Stimulated activated memory B cell treated with anti-CD40 and anti-IgM and Interleukin-4, amounts not matched to agents 10 μg/mL and 1 μg/mL and 100 μg/mL, for 72 hours (primary cell): ENCODE measurements around the gene HOXD8.

Experiments used
- ATAC-seq: fragments of 150-1000 bp; cut with Tn5 transposase; 2 replicates; pipeline ENCODE4 v1.10.0; 2021
- H3K27ac Mint-ChIP-seq: one replicate; pipeline ENCODE4 v1.8.0; 2022; ENCODE audit warnings: mild to moderate bottlenecking, mixed read lengths
- H3K27me3 Mint-ChIP-seq: one replicate; pipeline ENCODE4 v1.8.0; 2022; ENCODE audit warnings: mixed read lengths
- H3K36me3 Mint-ChIP-seq: one replicate; pipeline ENCODE4 v1.8.0; 2022; ENCODE audit warnings: mixed read lengths
- H3K4me1 Mint-ChIP-seq: one replicate; pipeline ENCODE4 v1.8.0; 2022; ENCODE audit warnings: mixed read lengths
- H3K4me3 Mint-ChIP-seq: one replicate; pipeline ENCODE4 v1.8.0; 2022; ENCODE audit warnings: mild to moderate bottlenecking, moderate library complexity, mixed read lengths
- H3K9me3 Mint-ChIP-seq: one replicate; pipeline ENCODE4 v1.8.0; 2022; ENCODE audit warnings: mixed read lengths

Gene HOXD8

DNA sequence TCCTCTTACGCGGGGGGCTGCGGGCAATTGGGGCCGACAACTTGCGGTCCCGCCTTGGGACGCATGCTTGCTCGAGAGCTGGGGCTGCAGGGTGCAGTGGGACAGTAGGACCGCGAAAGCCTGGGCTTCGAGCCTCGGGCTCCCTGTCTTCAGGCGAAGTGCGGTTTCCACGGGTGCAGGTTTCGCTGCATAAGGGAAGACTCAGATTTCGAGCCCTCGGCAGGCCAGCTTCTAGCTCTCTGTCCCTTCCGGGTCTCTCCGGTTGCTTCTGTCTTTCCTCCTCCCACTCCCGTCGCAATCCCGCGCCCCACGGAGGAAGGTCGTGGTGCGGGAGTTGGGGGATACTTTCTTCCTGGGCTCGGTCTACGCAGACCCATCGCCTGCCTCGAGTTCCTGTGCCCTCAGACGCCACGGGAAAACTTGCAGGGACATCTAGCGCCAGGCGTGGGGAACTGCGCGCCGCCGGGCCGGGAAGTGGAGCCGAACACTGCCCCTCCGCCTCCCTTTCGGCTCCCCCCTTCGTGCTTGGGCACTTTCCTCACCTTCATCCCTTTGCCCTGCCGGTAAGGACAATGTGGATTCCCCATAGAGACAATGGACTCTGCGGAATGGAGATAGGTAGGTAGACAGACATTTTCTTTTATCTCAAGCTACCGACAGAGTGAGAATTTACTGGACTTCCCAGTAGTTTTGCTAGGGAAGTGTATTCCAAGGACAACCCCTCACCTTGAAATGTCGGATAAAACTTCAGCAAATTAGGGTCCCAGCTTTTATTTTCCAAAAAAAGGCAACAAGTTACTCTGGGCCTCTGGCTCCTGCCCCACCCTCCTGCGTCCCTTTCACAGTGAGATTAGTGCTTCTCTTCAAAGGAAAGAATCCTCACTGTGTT is 41.2 kb upstream of the HOXD8 start:
- peak overlapping the region; percentile 49 for H3K4me3 Mint-ChIP-seq
- ATAC-seq: no peak
- H3K27me3 Mint-ChIP-seq: peaks cover 93% of the 10 kb centered on the region
- H3K4me1 Mint-ChIP-seq: peaks cover 11% of the 10 kb centered on the region
- H3K9me3 Mint-ChIP-seq: peaks cover 8% of the 10 kb centered on the region
- H3K36me3 Mint-ChIP-seq: no peaks in the 10 kb centered on the region
- H3K27ac Mint-ChIP-seq: no peak overlapping the region

DNA sequence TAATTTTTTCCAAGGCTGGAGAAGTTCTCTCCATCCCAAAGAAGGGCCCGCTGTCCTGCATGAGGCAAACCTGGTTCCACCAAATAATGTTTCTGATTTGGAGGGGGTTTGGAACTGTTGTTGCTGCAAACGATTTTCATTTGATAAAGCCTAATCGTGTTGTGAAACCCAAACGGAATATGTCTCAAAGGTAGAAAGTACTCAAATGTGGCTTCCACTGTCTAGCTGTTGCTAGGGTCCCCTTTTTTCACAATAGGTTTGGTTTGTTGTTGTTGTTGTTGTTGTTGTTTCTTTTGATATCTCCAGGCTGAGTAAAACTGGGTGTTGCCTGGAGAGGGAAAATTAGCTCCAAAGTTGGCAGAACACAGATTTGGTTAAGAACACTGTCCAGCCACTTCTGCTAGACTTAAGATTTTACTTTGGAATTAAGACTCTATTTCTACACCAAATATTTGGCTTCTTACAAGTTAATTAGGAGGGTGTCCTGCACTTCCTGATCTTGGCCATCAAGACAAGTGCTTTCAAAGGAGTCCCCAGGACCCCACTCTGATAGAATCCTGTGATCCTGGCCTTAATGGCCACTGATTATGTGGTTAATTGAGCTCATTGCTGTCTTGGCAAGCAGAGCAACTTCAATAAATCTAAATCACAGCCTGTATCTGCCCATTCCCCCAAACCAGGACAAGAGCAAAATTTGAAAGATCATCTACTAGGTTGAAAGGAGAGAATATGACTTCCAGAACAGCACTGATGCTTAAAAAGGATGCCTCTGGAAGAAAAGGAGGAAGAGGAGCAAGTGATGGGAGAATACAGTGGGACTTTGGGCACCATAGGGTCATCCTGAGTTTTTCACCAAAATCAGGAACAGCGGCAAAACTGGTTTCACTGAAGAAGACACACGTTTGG is 40.3 kb upstream of the HOXD8 start:
- no peak for ATAC-seq
- Mint-ChIP-seq H3K4me3 (no peak overlapping the region), H3K27ac (no peak overlapping the region), H3K9me3 (peaks cover 5% of the 10 kb centered on the region), H3K27me3 (peaks cover 93% of the 10 kb centered on the region), H3K4me1 (peaks cover 11% of the 10 kb centered on the region), H3K36me3 (no peaks in the 10 kb centered on the region)

DNA sequence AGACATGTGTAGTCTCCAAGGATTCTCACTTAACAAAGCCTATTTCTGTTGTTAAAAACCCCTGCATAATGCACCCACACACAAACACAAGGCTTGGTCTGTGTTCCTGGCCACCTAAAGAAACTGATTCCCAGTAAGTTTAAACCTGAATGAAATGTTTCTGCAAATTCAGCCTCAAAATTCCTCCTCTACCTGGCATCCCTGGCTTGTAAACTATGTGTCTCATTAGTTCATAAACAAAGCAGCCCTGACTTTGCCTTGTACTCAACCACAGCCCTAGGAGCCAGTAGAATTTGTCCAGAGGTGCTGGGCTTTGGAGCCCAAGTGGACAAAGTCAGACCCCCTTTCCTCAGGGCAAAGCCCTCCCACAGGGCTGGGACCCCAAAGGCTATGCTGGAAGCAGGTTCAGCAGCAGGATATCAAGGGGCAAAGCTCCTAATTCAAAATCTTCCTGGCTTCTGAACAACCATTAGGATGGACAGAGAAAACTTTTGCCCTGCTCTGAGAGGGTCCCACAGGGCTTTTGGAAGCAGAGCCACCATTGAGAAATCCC is 39.6 kb upstream of the HOXD8 start:
- Mint-ChIP-seq H3K4me3 (no peak overlapping the region), H3K27me3 (peaks cover 93% of the 10 kb centered on the region), H3K9me3 (peaks cover 5% of the 10 kb centered on the region), H3K27ac (no peak overlapping the region), H3K36me3 (no peaks in the 10 kb centered on the region), H3K4me1 (peaks cover 11% of the 10 kb centered on the region)
- no peak for ATAC-seq

DNA sequence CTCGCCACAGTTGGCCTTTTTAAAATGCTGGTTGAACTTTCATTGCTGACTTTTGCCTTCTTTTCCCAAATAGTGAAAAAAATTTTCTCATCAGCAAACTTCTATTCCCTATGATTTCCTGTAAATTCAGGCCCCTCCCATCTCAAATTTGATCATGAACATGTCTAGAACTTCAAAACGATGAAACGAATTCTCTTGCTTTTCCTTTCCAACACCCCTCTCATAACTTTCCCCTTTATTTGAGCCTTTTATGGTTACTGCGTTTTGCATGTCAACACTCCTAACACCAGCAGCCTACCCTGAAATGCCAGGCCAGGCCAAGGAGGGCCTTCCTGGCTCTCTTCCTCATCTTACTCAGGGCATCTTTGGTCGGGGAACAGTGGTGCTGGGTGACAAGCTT is 38.6 kb upstream of the HOXD8 start:
- H3K9me3 Mint-ChIP-seq: peaks cover 3% of the 10 kb centered on the region
- H3K27me3 Mint-ChIP-seq: peaks cover 91% of the 10 kb centered on the region
- ATAC-seq: no peak
- H3K4me1 Mint-ChIP-seq: peaks cover 11% of the 10 kb centered on the region
- no peak overlapping the region for H3K4me3 Mint-ChIP-seq
- no peaks in the 10 kb centered on the region for H3K36me3 Mint-ChIP-seq
- no peak overlapping the region for H3K27ac Mint-ChIP-seq

DNA sequence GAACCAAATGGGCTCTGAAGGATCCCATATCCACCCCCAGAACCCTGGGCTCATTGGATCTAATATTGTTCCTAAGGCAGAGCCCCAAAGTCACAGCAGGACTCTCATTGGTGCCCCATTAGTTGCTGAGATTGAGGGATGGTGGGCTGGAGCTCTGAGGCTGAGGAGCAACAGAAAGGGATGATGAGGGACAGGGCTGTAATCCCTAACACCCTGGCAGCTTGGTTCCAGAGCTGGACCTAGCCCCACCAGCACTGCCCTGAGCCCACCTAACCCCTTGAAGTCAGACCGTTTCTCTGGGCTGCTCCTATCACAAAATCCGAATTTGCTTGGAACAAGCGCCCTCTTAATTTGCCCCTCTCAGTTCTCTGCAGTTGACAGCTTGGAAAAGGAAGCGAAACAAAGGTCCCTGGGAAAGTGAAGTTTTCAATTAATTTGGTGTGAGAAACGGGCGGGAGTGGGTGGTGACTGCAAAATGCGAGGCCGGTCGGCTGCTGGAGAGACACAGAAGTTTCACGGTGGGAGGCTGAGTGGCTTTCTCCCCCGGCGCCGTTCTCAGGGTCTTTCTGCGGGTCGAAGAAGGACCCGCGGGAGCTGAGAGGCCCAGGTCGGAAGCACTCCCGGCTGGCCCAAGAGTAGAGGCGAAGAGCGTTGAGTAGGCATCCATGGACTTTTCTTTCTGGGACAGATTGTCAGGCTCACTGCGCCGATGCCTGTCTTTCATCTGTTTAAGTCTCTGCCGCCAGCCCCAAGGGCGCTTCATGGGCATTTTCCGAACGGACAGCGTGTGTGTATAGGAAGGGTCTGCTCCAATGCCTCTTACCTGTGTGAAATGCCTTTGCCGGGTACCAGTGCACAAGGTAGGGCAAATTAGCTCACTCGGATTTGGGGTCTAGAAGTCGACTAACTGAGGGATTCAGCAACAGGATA is 37.9 kb upstream of the HOXD8 start:
- peaks cover 15% of the 10 kb centered on the region for H3K4me1 Mint-ChIP-seq
- H3K36me3 Mint-ChIP-seq: no peaks in the 10 kb centered on the region
- ATAC-seq: no peak
- peaks cover 88% of the 10 kb centered on the region for H3K27me3 Mint-ChIP-seq
- H3K27ac Mint-ChIP-seq: no peak overlapping the region
- peak overlapping the region; percentile 9 for H3K4me3 Mint-ChIP-seq
- H3K9me3 Mint-ChIP-seq: peaks cover 3% of the 10 kb centered on the region

DNA sequence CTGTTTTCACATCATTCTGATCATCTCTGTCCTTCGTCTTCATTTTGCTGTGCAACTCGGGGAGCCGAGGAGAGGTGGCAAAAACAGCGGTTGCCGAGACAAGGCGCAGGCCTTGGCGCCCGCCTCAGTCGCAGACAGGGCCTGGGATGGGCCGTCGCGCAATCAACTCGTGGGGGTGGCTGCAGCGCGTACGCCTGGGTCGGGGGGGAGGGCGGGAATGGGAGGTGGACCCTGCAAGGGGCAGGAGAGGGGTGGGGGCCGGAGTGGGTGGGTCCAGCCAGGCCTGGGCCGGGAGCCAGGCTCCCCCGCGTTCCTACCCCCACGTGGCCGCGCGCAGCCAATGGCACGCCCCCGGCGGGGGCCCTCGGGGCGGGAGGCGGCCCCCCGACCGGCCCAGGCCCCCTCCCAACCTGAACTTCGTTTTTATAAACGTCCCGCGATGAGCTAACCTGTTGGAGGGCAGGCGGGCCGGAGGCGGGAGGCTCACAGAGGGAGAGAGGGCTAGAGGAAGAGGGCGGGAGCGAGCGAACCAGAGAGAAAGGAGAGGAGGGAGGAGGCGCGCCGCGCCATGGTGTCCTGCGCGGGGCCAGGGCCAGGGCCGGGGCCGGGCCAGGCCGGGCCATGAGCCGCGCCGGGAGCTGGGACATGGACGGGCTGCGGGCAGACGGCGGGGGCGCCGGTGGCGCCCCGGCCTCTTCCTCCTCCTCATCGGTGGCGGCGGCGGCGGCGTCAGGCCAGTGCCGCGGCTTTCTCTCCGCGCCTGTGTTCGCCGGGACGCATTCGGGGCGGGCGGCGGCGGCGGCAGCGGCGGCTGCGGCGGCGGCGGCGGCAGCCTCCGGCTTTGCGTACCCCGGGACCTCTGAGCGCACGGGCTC is 37.0 kb upstream of the HOXD8 start, which contains the start of gene HOXD13:
HOXD13 (plus strand) TSS at position 452 of the 875 bp plus-strand sequence; CDS start at position 622, 170 bp downstream.
- Mint-ChIP-seq H3K9me3 (no peaks in the 10 kb centered on the region), H3K27me3 (peaks cover 88% of the 10 kb centered on the region), H3K36me3 (no peaks in the 10 kb centered on the region), H3K4me3 (peak within 1 kb of the TSS; percentile 9), H3K4me1 (peaks cover 24% of the 10 kb centered on the region), H3K27ac (no peak within 1 kb of the TSS)
- ATAC-seq: no peak

DNA sequence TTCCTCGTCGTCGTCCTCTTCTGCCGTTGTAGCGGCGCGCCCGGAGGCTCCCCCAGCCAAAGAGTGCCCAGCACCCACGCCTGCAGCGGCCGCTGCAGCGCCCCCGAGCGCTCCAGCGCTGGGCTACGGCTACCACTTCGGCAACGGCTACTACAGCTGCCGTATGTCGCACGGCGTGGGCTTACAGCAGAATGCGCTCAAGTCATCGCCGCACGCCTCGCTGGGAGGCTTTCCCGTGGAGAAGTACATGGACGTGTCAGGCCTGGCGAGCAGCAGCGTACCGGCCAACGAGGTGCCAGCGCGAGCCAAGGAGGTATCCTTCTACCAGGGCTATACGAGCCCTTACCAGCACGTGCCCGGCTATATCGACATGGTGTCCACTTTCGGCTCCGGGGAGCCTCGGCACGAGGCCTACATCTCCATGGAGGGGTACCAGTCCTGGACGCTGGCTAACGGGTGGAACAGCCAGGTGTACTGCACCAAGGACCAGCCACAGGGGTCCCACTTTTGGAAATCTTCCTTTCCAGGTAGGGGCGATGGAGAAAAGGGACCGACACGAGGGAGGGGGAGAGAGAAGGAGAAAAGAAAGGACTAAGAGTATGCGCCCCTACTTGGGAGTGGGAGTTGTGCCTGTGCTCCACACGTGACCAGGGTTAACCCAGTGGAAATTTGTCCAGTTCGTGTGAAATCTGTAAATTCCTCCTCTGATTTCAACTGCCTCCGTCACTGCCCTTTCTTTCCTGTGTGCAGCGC is 36.2 kb upstream of the HOXD8 start:
- Mint-ChIP-seq H3K27ac (no peak overlapping the region), H3K27me3 (peaks cover 88% of the 10 kb centered on the region), H3K36me3 (no peaks in the 10 kb centered on the region), H3K9me3 (no peaks in the 10 kb centered on the region), H3K4me1 (peaks cover 24% of the 10 kb centered on the region), H3K4me3 (no peak overlapping the region)
- no peak for ATAC-seq

DNA sequence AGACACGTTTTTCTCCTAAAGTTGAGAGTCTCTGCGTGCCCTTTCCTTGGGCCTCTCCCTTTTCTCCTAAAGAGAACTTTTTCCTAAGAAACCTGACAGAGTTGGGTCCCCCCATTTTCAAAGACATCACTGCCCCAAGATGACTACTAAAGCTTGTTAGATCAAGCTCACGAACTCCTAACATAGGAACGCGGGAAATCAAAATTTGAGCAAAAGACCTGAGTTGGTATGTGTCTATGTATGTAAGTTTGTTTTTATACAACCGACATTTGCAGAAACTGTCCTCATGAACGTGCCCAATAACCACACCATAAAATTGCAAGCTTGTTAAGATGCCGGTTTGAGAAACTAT is 35.6 kb upstream of the HOXD8 start:
- peaks cover 88% of the 10 kb centered on the region for H3K27me3 Mint-ChIP-seq
- no peak for ATAC-seq
- H3K36me3 Mint-ChIP-seq: no peaks in the 10 kb centered on the region
- H3K4me1 Mint-ChIP-seq: peaks cover 22% of the 10 kb centered on the region
- no peak overlapping the region for H3K27ac Mint-ChIP-seq
- H3K9me3 Mint-ChIP-seq: no peaks in the 10 kb centered on the region
- H3K4me3 Mint-ChIP-seq: no peak overlapping the region

DNA sequence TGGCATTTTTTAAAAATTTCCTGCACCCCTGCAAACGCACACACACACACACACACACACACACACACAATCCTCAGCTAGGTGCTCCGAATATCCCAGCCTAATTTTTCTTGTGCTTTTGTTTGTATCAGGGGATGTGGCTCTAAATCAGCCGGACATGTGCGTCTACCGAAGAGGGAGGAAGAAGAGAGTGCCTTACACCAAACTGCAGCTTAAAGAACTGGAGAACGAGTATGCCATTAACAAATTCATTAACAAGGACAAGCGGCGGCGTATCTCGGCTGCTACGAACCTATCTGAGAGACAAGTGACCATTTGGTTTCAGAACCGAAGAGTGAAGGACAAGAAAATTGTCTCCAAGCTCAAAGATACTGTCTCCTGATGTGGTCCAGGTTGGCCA is 35.2 kb upstream of the HOXD8 start:
- H3K9me3 Mint-ChIP-seq: no peaks in the 10 kb centered on the region
- peaks cover 22% of the 10 kb centered on the region for H3K4me1 Mint-ChIP-seq
- H3K27me3 Mint-ChIP-seq: peaks cover 88% of the 10 kb centered on the region
- ATAC-seq: no peak
- no peak overlapping the region for H3K4me3 Mint-ChIP-seq
- no peaks in the 10 kb centered on the region for H3K36me3 Mint-ChIP-seq
- H3K27ac Mint-ChIP-seq: no peak overlapping the region

DNA sequence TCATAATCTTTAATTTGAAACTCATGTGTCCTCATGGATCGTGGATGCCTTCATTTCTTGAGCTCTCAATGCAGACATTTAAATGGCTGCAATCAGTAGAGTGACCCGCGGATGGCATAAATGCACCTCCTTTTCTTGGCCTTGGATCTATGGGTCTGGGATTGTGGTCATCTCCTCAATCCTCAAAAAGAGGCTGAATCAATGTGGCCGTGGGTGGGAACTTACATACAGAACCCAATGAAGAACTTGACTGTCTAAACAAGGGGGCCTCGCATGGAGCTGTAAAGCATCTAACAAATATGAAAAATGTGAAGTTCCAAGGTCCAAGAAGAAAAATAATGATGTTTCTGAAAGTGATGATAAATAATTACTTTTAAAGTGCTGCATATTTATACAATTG is 34.1 kb upstream of the HOXD8 start:
- Mint-ChIP-seq H3K4me3 (no peak overlapping the region), H3K36me3 (no peaks in the 10 kb centered on the region), H3K27ac (no peak overlapping the region), H3K27me3 (peaks cover 86% of the 10 kb centered on the region), H3K4me1 (peaks cover 22% of the 10 kb centered on the region), H3K9me3 (no peaks in the 10 kb centered on the region)
- no peak for ATAC-seq

DNA sequence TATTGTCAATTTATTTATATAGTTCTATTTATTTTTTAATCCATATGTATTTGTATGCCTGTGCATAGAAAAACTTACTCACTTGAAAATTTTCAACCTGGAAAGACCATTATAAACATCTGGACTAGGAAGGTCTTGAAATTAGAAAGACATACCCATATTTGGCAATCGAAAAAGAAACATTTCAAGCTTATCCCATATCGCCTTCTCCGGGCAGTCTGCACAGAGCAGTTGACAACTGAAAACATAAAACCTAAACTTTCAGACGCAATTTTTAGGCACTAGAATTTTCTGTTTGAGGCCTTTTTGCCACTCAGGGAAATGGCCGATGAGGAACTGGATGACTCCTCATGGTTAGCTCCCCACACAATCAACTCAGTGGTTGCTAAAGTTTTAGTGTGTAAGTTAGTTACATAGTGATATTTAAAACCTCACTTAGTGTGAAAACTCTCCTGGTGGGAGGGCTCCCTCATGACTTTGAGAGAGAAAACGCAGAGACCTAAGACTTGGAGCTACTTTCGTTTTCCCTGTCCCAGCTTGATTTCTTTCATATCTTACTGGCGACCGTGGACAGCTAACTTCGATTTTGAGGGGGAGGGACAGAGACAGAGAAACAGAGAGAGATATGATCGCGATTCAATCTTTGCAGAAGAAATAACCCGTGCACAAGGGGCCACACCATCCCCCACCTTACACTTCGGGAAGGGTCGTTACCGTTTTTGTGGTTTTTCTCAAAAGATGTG is 33.1 kb upstream of the HOXD8 start:
- Mint-ChIP-seq H3K9me3 (no peaks in the 10 kb centered on the region), H3K4me1 (peaks cover 22% of the 10 kb centered on the region), H3K27ac (no peak overlapping the region), H3K36me3 (no peaks in the 10 kb centered on the region), H3K27me3 (peaks cover 87% of the 10 kb centered on the region), H3K4me3 (peak overlapping the region; percentile 73)
- ATAC-seq: no peak

DNA sequence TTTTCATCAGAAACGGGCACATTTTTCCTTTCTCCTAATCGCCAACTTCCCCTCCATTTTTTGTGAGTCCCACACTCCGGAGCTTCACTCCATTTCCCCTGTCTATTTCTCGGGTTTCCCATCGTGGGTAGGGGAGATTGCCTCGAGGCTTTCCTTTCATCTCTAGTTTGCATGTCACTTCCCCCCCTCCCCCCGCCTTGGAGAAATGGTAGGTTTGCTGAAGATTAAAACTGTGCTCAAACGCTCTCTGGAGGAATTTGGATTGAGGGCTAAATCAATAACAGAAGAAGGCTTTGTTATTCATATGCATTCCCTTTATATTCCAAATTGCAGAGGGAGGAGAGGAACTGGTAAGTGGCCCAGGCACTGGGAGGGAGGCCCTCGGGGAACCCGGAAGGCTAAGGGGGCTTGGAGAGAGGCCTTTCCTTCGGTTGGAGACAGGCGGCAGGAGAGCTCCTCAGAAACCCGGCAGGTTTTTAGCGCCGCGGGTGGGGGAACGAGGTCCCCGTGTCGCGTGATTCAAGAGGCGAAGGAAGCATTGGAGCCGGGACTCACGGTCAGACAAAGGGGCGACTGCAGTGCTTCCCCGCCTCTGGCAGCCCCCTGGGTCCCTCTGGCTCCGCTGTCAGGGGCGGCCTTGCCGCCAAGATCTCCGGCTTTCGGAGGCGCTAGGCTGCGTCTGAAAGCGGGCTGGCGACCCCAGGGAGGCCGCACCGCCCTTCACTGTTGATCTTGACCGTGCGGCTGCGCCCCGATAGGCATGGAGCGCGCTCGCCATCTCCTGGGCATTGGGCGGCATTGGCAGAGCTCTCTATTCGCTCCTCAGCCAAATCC is 32.3 kb upstream of the HOXD8 start:
- peak overlapping the region; percentile 73 for H3K4me3 Mint-ChIP-seq

More for the DNA sequence above, 32.3 kb upstream of the HOXD8 start:
- Mint-ChIP-seq H3K27ac (no peak overlapping the region), H3K4me1 (peaks cover 17% of the 10 kb centered on the region), H3K36me3 (no peaks in the 10 kb centered on the region), H3K27me3 (peaks cover 87% of the 10 kb centered on the region), H3K9me3 (no peaks in the 10 kb centered on the region)
- ATAC-seq: peak; percentile 61
